ENCODE results near the gene MMP12. TPM values are rescaled to one million over a fixed set of nuclear protein-coding genes. Genes with fewer than 3 reads are reported as not detected.

Gene MMP12
- total and polyA plus RNA-seq, 2 donors from 2014 or later: not detected

GRCh38 chr11:102850973-102851745, 23.6 kb downstream of the MMP12 start:
- Histone ChIP-seq H3K27me3 (ENCODE audit: control insufficient read depth, insufficient read depth, low read length) (no peaks in the 10 kb centered on the region), H3K27ac (ENCODE audit: low read depth in 2 of 2, low read length in 2 of 2) (no peak overlapping the region), H3K9me3 (ENCODE audit: control insufficient read depth in 2 of 3, insufficient read depth in 1 of 3, low read length in 3 of 3) (no peaks in the 10 kb centered on the region), H3K9ac (ENCODE audit: low read length in 3 of 3) (no peak overlapping the region), H3K36me3 (ENCODE audit: control insufficient read depth in 2 of 3, insufficient read depth in 3 of 3, low read length in 3 of 3) (no peaks in the 10 kb centered on the region), H3K4me3 (ENCODE audit: low read length in 3 of 3) (no peak overlapping the region), H3K4me1 (ENCODE audit: control insufficient read depth in 2 of 3, insufficient read depth in 2 of 3, low read depth in 1 of 3, low read length in 3 of 3) (no peaks in the 10 kb centered on the region)
- FAIRE-seq (no peak), DNase-seq (no peak)
- TF ChIP-seq CTCF (IDR thresholded peaks at IDR 0.05; ENCODE audit: borderline replicate concordance, extremely low read depth, insufficient read depth): no peak
- intact Hi-C loops (cut with DNase I): no loop called here

GRCh38 chr11:102849311-102849710, 25.5 kb downstream of the MMP12 start:
- intact Hi-C loops (cut with DNase I): no loop called here
- H3K9me3 ChIP-seq (ENCODE audit: control insufficient read depth in 2 of 3, insufficient read depth in 1 of 3, low read length in 3 of 3): no peaks in the 10 kb centered on the region
- H3K4me3 ChIP-seq (ENCODE audit: low read length in 3 of 3): no peak overlapping the region
- H3K27ac ChIP-seq (ENCODE audit: low read depth in 2 of 2, low read length in 2 of 2): no peak overlapping the region
- no peak overlapping the region for H3K9ac ChIP-seq (ENCODE audit: low read length in 3 of 3)
- H3K36me3 ChIP-seq (ENCODE audit: control insufficient read depth in 2 of 3, insufficient read depth in 3 of 3, low read length in 3 of 3): no peaks in the 10 kb centered on the region
- no peak for FAIRE-seq
- no peak for DNase-seq
- no peaks in the 10 kb centered on the region for H3K27me3 ChIP-seq (ENCODE audit: control insufficient read depth, insufficient read depth, low read length)
- no peaks in the 10 kb centered on the region for H3K4me1 ChIP-seq (ENCODE audit: control insufficient read depth in 2 of 3, insufficient read depth in 2 of 3, low read depth in 1 of 3, low read length in 3 of 3)
- no peak for TF ChIP-seq CTCF (IDR thresholded peaks at IDR 0.05; ENCODE audit: borderline replicate concordance, extremely low read depth, insufficient read depth)

GRCh38 chr11:102846292-102846691, 28.5 kb downstream of the MMP12 start:
- no peaks in the 10 kb centered on the region for H3K4me1 ChIP-seq (ENCODE audit: control insufficient read depth in 2 of 3, insufficient read depth in 2 of 3, low read depth in 1 of 3, low read length in 3 of 3)
- no peak overlapping the region for H3K4me3 ChIP-seq (ENCODE audit: low read length in 3 of 3)
- DNase-seq: no peak
- intact Hi-C loops (cut with DNase I): no loop called here
- no peak overlapping the region for H3K9ac ChIP-seq (ENCODE audit: low read length in 3 of 3)
- no peak overlapping the region for H3K27ac ChIP-seq (ENCODE audit: low read depth in 2 of 2, low read length in 2 of 2)
- H3K27me3 ChIP-seq (ENCODE audit: control insufficient read depth, insufficient read depth, low read length): no peaks in the 10 kb centered on the region
- FAIRE-seq: no peak
- no peaks in the 10 kb centered on the region for H3K36me3 ChIP-seq (ENCODE audit: control insufficient read depth in 2 of 3, insufficient read depth in 3 of 3, low read length in 3 of 3)
- no peak for TF ChIP-seq CTCF (IDR thresholded peaks at IDR 0.05; ENCODE audit: borderline replicate concordance, extremely low read depth, insufficient read depth)
- H3K9me3 ChIP-seq (ENCODE audit: control insufficient read depth in 2 of 3, insufficient read depth in 1 of 3, low read length in 3 of 3): no peaks in the 10 kb centered on the region
